GM10266 (cell line): ENCODE measurements around the gene CDRT4.

Experiments used
- DNase-seq: peaks from one replicate; pipeline ENCODE4 v3.0.0; 2012; ENCODE audit errors: extremely low spot score
- TF ChIP-seq, protein P1 (sequence below): IDR thresholded peaks from 2 replicates; pipeline ENCODE4 v1.5.1; 2012; ENCODE audit warnings: mild to moderate bottlenecking, low read depth; ENCODE audit not compliant: control insufficient read depth, insufficient read depth; ENCODE audit errors: missing control alignments

CDRT4 gene

DNA sequence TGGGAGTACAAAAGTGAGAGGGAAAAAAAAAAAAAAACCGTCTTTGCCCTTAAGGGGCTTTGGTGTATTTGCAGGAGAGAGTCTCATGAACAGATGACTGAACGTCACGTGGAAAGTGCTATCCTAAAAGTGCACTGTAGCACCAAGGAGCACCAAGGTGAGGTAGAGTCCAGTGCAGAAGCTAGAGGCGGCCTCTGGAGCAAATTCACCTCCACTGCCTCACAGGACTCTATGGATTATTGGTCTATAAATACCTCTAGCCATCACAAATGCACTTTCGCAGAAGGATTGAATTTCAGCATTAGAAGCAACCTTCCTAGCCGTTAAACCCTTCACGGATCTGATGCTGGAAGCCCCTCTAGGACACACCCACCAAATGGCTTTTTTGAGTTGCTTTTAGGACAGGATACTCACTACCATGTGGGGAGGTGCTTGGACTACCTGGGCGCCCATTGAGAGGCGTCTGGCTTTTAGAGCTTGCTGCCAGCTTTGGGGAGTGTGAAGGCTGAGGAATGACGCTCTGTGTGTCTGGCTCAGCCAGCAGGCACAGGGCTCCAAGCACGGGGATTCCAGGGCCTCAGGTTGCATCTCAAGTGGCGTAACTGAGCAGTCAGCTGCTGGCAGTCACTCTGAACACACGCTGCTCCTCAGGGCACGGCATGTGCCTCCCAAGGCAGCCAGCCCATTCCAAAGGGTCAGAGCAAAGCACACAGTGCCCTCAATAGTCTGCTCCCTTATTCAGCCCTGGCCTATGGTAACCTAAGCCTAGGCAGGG, 52.7 kb downstream of the CDRT4 start:
- TF ChIP-seq, protein P1, sequence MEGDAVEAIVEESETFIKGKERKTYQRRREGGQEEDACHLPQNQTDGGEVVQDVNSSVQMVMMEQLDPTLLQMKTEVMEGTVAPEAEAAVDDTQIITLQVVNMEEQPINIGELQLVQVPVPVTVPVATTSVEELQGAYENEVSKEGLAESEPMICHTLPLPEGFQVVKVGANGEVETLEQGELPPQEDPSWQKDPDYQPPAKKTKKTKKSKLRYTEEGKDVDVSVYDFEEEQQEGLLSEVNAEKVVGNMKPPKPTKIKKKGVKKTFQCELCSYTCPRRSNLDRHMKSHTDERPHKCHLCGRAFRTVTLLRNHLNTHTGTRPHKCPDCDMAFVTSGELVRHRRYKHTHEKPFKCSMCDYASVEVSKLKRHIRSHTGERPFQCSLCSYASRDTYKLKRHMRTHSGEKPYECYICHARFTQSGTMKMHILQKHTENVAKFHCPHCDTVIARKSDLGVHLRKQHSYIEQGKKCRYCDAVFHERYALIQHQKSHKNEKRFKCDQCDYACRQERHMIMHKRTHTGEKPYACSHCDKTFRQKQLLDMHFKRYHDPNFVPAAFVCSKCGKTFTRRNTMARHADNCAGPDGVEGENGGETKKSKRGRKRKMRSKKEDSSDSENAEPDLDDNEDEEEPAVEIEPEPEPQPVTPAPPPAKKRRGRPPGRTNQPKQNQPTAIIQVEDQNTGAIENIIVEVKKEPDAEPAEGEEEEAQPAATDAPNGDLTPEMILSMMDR: no peak
- no peak for DNase-seq

DNA sequence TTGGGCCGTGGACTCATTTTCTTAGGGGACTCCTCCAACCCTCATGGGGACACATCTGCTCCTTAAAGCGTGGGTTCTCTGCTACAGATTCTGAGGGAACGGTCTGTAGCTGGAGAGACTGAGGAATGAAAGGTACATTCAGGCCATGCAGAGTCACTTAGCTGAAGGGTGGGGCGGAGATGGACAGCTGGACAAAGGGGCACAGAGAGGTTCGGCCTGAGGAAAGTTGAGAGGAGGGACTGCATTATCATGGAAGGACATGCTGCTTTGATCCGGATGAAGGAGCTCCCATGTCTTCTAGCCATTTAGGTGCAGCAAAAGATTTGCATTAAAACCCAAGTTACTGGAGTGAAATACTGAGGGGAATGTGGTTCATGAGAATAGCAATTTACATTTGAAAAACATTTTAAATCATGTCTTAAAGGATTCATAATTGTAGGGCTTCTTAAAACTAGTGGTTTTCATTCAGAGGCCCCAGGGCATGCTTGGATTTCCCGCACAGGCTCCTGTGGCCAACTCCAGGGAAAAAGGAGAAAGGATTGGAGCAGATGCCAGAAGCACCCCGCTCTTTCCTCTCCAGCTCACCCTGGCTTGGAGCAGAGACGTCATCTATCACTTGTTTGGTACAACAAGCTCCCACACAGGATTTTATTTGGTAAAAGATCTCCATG, 54.2 kb downstream of the CDRT4 start:
- DNase-seq: no peak
- TF ChIP-seq, protein P1: no peak

DNA sequence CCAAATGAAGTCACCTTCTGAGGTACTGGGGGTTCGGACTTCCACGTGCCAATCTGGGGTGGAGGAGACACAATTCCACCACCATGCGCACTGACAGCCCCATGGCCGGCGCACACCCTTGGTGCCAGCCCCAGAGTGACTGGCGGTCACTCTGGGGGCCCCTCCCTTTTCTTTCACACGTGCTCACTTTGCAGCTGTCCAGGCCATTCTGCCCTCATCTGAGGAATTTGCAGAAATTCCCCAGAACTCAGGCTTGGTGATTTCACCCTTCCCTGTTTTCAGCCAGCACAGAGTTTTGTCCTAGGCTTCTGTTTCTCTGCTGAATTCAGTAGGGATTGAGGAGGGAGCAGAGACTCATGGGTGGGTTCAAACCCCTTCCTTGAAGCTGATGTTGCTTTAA, 54.8 kb downstream of the CDRT4 start:
- DNase-seq: no peak
- TF ChIP-seq, protein P1: no peak

DNA sequence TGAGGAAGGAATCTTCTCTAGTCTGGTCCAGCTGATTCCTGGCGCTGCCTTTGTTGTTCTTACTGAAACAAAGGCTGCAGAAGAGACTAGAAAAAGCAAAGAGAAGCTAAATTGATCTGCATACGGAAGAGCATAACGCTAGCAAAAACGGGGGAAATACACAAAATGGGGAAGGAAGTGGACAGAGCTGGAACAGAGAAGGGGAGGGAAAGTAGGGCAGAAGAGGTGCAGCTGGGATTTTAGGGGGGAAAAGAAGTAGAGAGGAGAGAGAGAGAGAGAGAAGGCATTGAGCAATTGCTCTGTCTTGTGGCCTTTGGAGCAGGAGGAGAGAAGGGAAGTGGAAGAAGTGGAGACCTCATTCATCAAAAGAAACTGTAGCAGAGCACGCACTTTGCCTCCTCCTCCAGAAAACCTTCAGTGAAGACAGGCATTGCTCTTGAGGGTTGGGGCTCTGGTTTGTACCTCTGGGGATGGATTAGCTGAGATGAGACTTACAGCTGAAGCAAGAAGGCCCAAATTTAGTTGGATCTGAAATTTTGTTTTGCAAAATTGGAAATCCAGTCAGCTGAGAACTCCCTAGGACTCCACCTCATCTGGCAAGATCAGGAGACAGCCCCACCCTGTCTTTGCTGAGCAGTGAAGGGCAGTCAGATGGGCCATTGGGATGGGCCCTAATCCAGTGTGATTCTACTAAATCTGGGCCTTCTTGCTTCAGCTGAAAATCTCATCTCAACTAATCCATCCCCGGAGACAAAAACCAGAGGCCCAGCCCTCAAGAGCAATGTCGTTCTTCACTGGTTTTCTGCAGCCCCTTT, 55.8 kb downstream of the CDRT4 start:
- DNase-seq: no peak
- TF ChIP-seq, protein P1: no peak

DNA sequence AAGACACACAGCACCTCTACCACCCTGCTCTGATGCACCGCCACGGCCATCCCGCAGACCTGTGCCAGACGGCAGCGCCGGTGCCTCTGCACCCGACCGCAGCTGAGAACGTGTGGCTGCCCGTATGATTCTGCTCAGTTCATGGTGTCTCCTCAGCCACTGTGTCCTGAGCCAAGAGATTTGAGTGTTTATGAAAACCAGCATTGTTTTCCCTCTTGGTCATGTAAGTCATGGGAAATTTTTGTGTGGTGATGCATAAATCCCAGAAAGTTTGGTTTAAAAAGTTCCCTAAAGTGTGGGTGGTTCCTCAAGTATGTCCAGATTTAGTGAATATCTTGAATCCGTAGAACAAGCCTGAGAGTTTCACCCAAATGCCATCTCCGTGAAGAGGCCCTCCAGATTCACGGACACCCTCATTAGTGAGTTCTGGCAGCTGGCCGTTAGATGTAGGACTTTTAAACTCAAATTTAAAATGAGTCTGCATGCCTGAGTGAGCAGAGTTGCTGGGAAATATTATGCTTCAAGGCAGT, 57.6 kb downstream of the CDRT4 start:
- DNase-seq: no peak
- TF ChIP-seq, protein P1: no peak

DNA sequence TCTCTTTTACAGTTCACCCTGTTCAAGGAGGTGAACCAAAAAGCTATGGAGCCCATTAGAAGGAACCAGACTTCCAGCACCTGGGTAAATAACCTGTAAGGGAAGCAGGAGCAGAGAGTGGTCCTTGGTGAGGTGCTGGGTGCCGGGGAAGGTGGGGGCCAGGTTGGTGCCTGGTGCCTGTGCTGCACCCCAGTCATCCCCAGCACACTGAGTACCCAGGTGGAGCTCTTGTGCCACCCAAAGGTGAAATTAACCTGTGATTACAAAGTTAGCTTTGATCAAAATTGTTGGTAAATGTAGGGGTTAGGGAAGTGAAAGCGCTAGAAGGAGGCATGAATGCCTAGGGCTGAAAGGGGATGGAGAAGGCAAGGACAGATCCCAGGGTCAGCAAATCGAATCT, 58.6 kb downstream of the CDRT4 start:
- DNase-seq: no peak
- TF ChIP-seq, protein P1: no peak
